ENCODE data around the gene EIF4EBP3.

GRCh38 chr5:140591747-140592372, 44.4 kb downstream of the EIF4EBP3 start:
- TF ChIP-seq SIN3A (IDR thresholded peaks at IDR 0.05; ENCODE audit: borderline replicate concordance, insufficient read depth, low read length) (no peak), TAF1 (IDR thresholded peaks at IDR 0.05; ENCODE audit: borderline replicate concordance, insufficient read depth, low read length) (no peak), POLR2AphosphoS5 (IDR thresholded peaks at IDR 0.05; ENCODE audit: low read depth, low read length) (no peak)

All from PFSK-1 (cell line).